ENCODE data around the gene PRKD1.

- TF ChIP-seq ZNF274 (IDR thresholded peaks at IDR 0.05; ENCODE audit: low read depth, low read length) (no peak), YY1 (IDR thresholded peaks at IDR 0.05; ENCODE audit: insufficient read depth, insufficient read length) (no peak)
Observed at GRCh38 chr14:29618323-29619067, 309.2 kb downstream of the PRKD1 start.
